Stimulated activated CD8-positive, alpha-beta memory T cell treated with anti-CD3 and anti-CD28 coated beads, Interleukin-4, amount 100 ng/mL, for 4 hours (primary cell): Measurements from ENCODE around the gene C1GALT1C1L.
"Not testable (repeated sequence)": the region's sequence is repeated elsewhere in the genome, so short reads cannot be mapped to it uniquely, and the experiment has no call there.

Source experiments
- DNase-seq, 2 donors: peaks; one replicate each; pipeline ENCODE4 v3.0.0-alpha.2; 2020; ENCODE audit warnings: low read depth in 2 of 2, low spot score in 1 of 2

Gene C1GALT1C1L

GRCh38 chr2:43676322-43677050 is at the start of gene C1GALT1C1L:
TSS of gene C1GALT1C1L (minus strand) at chr2:43676429. CDS start at chr2:43676322, 107 bp downstream.
- no peak for DNase-seq

GRCh38 chr2:43725711-43726246 is 49.5 kb upstream of the C1GALT1C1L start:
- DNase-seq = no peak

GRCh38 chr2:43724728-43725526 is 48.7 kb upstream of the C1GALT1C1L start:
- no peak for DNase-seq

GRCh38 chr2:43718530-43719124 is 42.4 kb upstream of the C1GALT1C1L start:
- DNase-seq = no peak

GRCh38 chr2:43717322-43717721 is 41.1 kb upstream of the C1GALT1C1L start:
- DNase-seq = no peak

- no peak for DNase-seq
Observed at GRCh38 chr2:43715300-43716098, 39.3 kb upstream of the C1GALT1C1L start.

GRCh38 chr2:43714164-43714563 is 37.9 kb upstream of the C1GALT1C1L start:
- DNase-seq = no peak

GRCh38 chr2:43710866-43711265 is 34.6 kb upstream of the C1GALT1C1L start:
- DNase-seq = no peak

GRCh38 chr2:43708891-43709290 is 32.7 kb upstream of the C1GALT1C1L start:
- DNase-seq = no peak

GRCh38 chr2:43708178-43708577 is 31.9 kb upstream of the C1GALT1C1L start:
- DNase-seq = no peak

GRCh38 chr2:43707255-43708015 is 31.2 kb upstream of the C1GALT1C1L start:
- DNase-seq = no peak

- DNase-seq = no peak
Observed at GRCh38 chr2:43701111-43701510, 24.9 kb upstream of the C1GALT1C1L start.

GRCh38 chr2:43699761-43700160 is 23.5 kb upstream of the C1GALT1C1L start:
- no peak for DNase-seq

GRCh38 chr2:43698140-43698539 is 21.9 kb upstream of the C1GALT1C1L start:
- not testable (repeated sequence) for DNase-seq

GRCh38 chr2:43692428-43692994 is 16.3 kb upstream of the C1GALT1C1L start:
- DNase-seq = no peak

GRCh38 chr2:43689999-43690398 is 13.8 kb upstream of the C1GALT1C1L start:
- DNase-seq = no peak

- DNase-seq = no peak
Observed at GRCh38 chr2:43685357-43685756, 9.1 kb upstream of the C1GALT1C1L start.

- DNase-seq = not testable (repeated sequence)
Observed at GRCh38 chr2:43677783-43678182, 1.6 kb upstream of the C1GALT1C1L start.

- no peak for DNase-seq
Observed at GRCh38 chr2:43675646-43676321, 445 bp downstream of the C1GALT1C1L start.
